ENCODE data around the gene NLGN1. TPM values are rescaled to one million over a fixed set of nuclear protein-coding genes. Genes with fewer than 3 reads are reported as not detected.

The NLGN1 gene
- total and polyA plus RNA-seq, 2 of the 8 experiments (the other 6 are each of a cell fraction or from before 2014, with no cell fraction given): 7.8 to 14.8 TPM

GRCh38 chr3:174168026-174168425 lies 770.5 kb downstream of the NLGN1 start:
- H3K9ac ChIP-seq (replicated peaks in 1 of 4; ENCODE audit: extremely low read depth in 1 of 4, low read depth in 3 of 4, low read length in 3 of 4): no peak overlapping the region
- ChIA-PET POLR2A (ENCODE audit: partially characterized antibody) (no interaction called here), CTCF (ENCODE audit: partially characterized antibody) (interaction anchor here (0.8 to 1.0 kb wide), 2 partner anchors 12 to 17 kb away, joined by 3 read pairs; no protein-coding TSS in a partner anchor)
- no peaks in the 10 kb centered on the region for H3K79me2 ChIP-seq (ENCODE audit: control insufficient read depth in 1 of 2, insufficient read depth in 2 of 2, low read length in 2 of 2)
- peaks cover 2% of the 10 kb centered on the region; the same call in 1 of the 2 replicates for H3K23me2 ChIP-seq (ENCODE audit: low read depth, low read length)
- H3K56ac ChIP-seq (replicated peaks; ENCODE audit: insufficient read length, low read depth, low read length): no peak overlapping the region
- H2AFZ ChIP-seq (ENCODE audit: low read length): no peak overlapping the region
- WGBS, 2 experiments (ENCODE audit: extremely low coverage in 1 of 2, insufficient coverage in 1 of 2, insufficient read length in 1 of 2, insufficient replicate concordance in 2 of 2, low coverage in 1 of 2, low lambda C conversion rate in 2 of 2, missing lambda C conversion rate in 1 of 2): 74% methylated on average over 1 of the region's 1 CpG; no CpG with 5 or more reads in 1 of the 2 experiments
- no peak overlapping the region for H2BK120ac ChIP-seq (replicated peaks; ENCODE audit: low read depth, low read length)
- H2BK5ac ChIP-seq (ENCODE audit: low read depth, low read length): no peak overlapping the region
- no peak overlapping the region for H4K5ac ChIP-seq (ENCODE audit: insufficient read length, low read depth, low read length)
- FAIRE-seq (no peak), DNase-seq (ENCODE audit: low read depth in 1 of 2, low spot score in 2 of 2) (no peak)
- H4K91ac ChIP-seq (replicated peaks; ENCODE audit: insufficient read length, low read length): no peak overlapping the region
- H3K27me3 ChIP-seq (replicated peaks in 1 of 4; ENCODE audit: control insufficient read depth in 3 of 4, extremely low read depth in 1 of 4, insufficient read depth in 3 of 4, low read length in 3 of 4): no peaks in the 10 kb centered on the region
- no peak overlapping the region for H2BK20ac ChIP-seq (ENCODE audit: low read length)
- H3K4ac ChIP-seq (replicated peaks; ENCODE audit: insufficient read length, low read depth, low read length): no peak overlapping the region
- no peak overlapping the region for H3K27ac ChIP-seq (ENCODE audit: low read depth, low read length)
- no peak overlapping the region for H3K18ac ChIP-seq (ENCODE audit: extremely low read depth, low read length)
- no peak overlapping the region for H4K8ac ChIP-seq (ENCODE audit: extremely low read depth, insufficient read depth, low read length)
- no peak overlapping the region for H3K14ac ChIP-seq (ENCODE audit: insufficient read length)
- no peaks in the 10 kb centered on the region for H4K20me1 ChIP-seq (replicated peaks in 1 of 2; ENCODE audit: control insufficient read depth in 1 of 2, insufficient read depth in 2 of 2, low read length in 2 of 2)
- no peak overlapping the region for H3K23ac ChIP-seq (ENCODE audit: insufficient read length)
- no peak overlapping the region for H3K4me2 ChIP-seq (ENCODE audit: insufficient read depth in 1 of 2, low read depth in 2 of 2, low read length in 2 of 2)
- H3K9me3 ChIP-seq (ENCODE audit: insufficient read depth in 2 of 2, low read depth in 1 of 2, low read length in 1 of 2): peaks cover 0 to 4% of the 10 kb centered on the region in 2 experiments; a peak in 1 of 4 replicates
- no peaks in the 10 kb centered on the region for H3K79me1 ChIP-seq (ENCODE audit: low read depth, low read length)
- H2BK12ac ChIP-seq (ENCODE audit: low read depth, low read length): no peak overlapping the region
- H2AK5ac ChIP-seq (ENCODE audit: low read depth, low read length): no peak overlapping the region
- no peak overlapping the region for H3K4me3 ChIP-seq (ENCODE audit: extremely low read depth in 1 of 4, insufficient read depth in 2 of 4, low read depth in 3 of 4, low read length in 4 of 4)
- H2BK15ac ChIP-seq (ENCODE audit: low read length): no peak overlapping the region
- no peaks in the 10 kb centered on the region; a peak in 1 of 8 replicates for H3K36me3 ChIP-seq (ENCODE audit: control insufficient read depth in 2 of 4, insufficient read depth in 4 of 4, low read length in 3 of 4)
- no peaks in the 10 kb centered on the region for H3K4me1 ChIP-seq (replicated peaks in 1 of 4; ENCODE audit: control insufficient read depth in 3 of 4, insufficient read depth in 4 of 4, low read length in 3 of 4)
- TF ChIP-seq TEAD4 (IDR thresholded peaks at IDR 0.05; ENCODE audit: low read depth, low read length) (no peak), GABPA (IDR thresholded peaks at IDR 0.05; ENCODE audit: borderline replicate concordance, insufficient read depth, low read length) (no peak), CBX5 (IDR thresholded peaks at IDR 0.05; ENCODE audit: low read depth, low read length) (no peak), TAF1 (IDR thresholded peaks at IDR 0.05; ENCODE audit: low read depth, low read length) (no peak), KDM4A (IDR thresholded peaks at IDR 0.05; ENCODE audit: low read depth, low read length, severe bottlenecking) (no peak)
